SK-N-SH (cell line): ENCODE measurements around the gene EVC. TPM values are rescaled to one million over a fixed set of nuclear protein-coding genes. Genes with fewer than 3 reads are reported as not detected.

ENCODE experiments used
- CTCF ChIA-PET: fragments of 300-600, 350-600 bp; formaldehyde crosslinking; extraction: SDS; loops from one replicate; lab custom pipeline; 2021; lab: Yijun Ruan, JAX
- POLR2A ChIA-PET: fragments of 350-600 bp; sonication (Branson Sonifier 250); formaldehyde crosslinking; extraction: SDS; loops from one replicate; lab custom pipeline; 2020; ENCODE audit warnings: antibody characterized with exemption, inconsistent platforms; lab: Yijun Ruan, JAX
- DNase-seq: peaks from one replicate; pipeline ENCODE4 v3.0.0; 2012
- H2AFZ ChIP-seq: fragments of 200-600 bp; sonication (generic); 2 replicates; pipeline ENCODE4 v1.8.1; 2016; ENCODE audit warnings: antibody characterized with exemption, mild to moderate bottlenecking, low read depth
- H3F3A ChIP-seq: fragments of 200-600 bp; sonication (generic); replicated peaks from 2 replicates; pipeline ENCODE3; 2016; ENCODE audit warnings: antibody characterized with exemption, mild to moderate bottlenecking; ENCODE audit not compliant: insufficient read depth
- H3K27ac ChIP-seq, 2 experiments: fragments of 200-500 bp in 1 of 2; fragments of 200-600 bp in 1 of 2; sonication (Bioruptor generic) in 1 of 2; sonication (generic), shearing (Covaris generic) in 1 of 2; 2 replicates each; pipeline versions ENCODE4 v1.5.1 to v1.6.1; 2014 to 2016; ENCODE audit warnings: low read depth in 2 of 2, inconsistent platforms in 1 of 2, low read length in 1 of 2, mild to moderate bottlenecking in 1 of 2, mixed read lengths in 1 of 2
- H3K27me3 ChIP-seq: fragments of 200-600 bp; sonication (generic), shearing (Covaris generic); 2 replicates; pipeline ENCODE4 v1.6.1; 2016; ENCODE audit warnings: mixed run types; ENCODE audit not compliant: insufficient read depth
- H3K36me3 ChIP-seq, 2 experiments: fragments of 200-500 bp in 1 of 2; fragments of 200-600 bp in 1 of 2; sonication (Bioruptor generic) in 1 of 2; sonication (generic) in 1 of 2; replicated peaks in 1 of 2; 2 replicates each; pipeline versions ENCODE3 to v1.5.1; 2014 to 2016; ENCODE audit warnings: low read length in 1 of 2, mild to moderate bottlenecking in 1 of 2; ENCODE audit not compliant: insufficient read depth in 2 of 2, control insufficient read depth in 1 of 2
- H3K4me1 ChIP-seq, 2 experiments: fragments of 200-500 bp in 1 of 2; fragments of 200-600 bp in 1 of 2; sonication (Bioruptor generic) in 1 of 2; sonication (generic), shearing (Covaris generic) in 1 of 2; 2 replicates each; pipeline versions ENCODE4 v1.5.1 to v1.6.1; 2014 to 2016; ENCODE audit warnings: low read depth in 1 of 2, low read length in 1 of 2, mixed run types in 1 of 2; ENCODE audit not compliant: insufficient read depth in 2 of 2, control insufficient read depth in 1 of 2
- H3K4me2 ChIP-seq: fragments of 200-600 bp; sonication (generic), shearing (Covaris generic); 2 replicates; pipeline ENCODE4 v1.6.1; 2017; ENCODE audit warnings: mixed run types
- H3K4me3 ChIP-seq, 2 experiments: fragments of 200-500 bp in 1 of 2; fragments of 200-600 bp in 1 of 2; sonication (Bioruptor generic) in 1 of 2; sonication (generic), shearing (Covaris generic) in 1 of 2; 2 replicates each; pipeline versions ENCODE4 v1.5.1 to v1.8.1; 2014 to 2016; ENCODE audit warnings: low read depth in 2 of 2, inconsistent platforms in 1 of 2, low read length in 1 of 2, mild to moderate bottlenecking in 1 of 2, mixed read lengths in 1 of 2, moderate library complexity in 1 of 2
- H3K79me2 ChIP-seq: fragments of 200-600 bp; sonication (generic); 2 replicates; pipeline ENCODE4 v1.8.1; 2017; ENCODE audit warnings: mild to moderate bottlenecking; ENCODE audit not compliant: insufficient read depth
- H3K9ac ChIP-seq: fragments of 200-600 bp; sonication (generic); 2 replicates; pipeline ENCODE4 v1.6.1; 2017; ENCODE audit warnings: mixed run types
- H3K9me2 ChIP-seq: fragments of 200-600 bp; sonication (generic); 2 replicates; pipeline ENCODE4 v1.6.1; 2017; ENCODE audit warnings: mixed run types
- H3K9me3 ChIP-seq: fragments of 200-600 bp; sonication (generic); 2 replicates; pipeline ENCODE4 v1.6.1; 2017; ENCODE audit warnings: mixed run types, mild to moderate bottlenecking, moderate library complexity
- H4K20me1 ChIP-seq: fragments of 200-600 bp; sonication (generic); 2 replicates; pipeline ENCODE4 v1.6.1; 2017; ENCODE audit warnings: mild to moderate bottlenecking, mixed run types; ENCODE audit not compliant: insufficient read depth
- ELF1 ChIP-seq: IDR thresholded peaks from 2 replicates; pipeline ENCODE4 v1.4.0; 2012
- EP300 ChIP-seq, 2 experiments: IDR thresholded peaks; 2 replicates each; pipeline versions ENCODE4 v1.4.0 to v1.6.1; 2012; ENCODE audit warnings: borderline replicate concordance in 1 of 2, low read depth in 1 of 2, low read length in 1 of 2
- FOXJ3 ChIP-seq: sonication (generic); formaldehyde crosslinking; IDR thresholded peaks from 2 replicates; pipeline ENCODE4 v1.5.1; 2020; ENCODE audit warnings: mild to moderate bottlenecking, missing genetic modification reagents
- GABPA ChIP-seq: IDR thresholded peaks from 2 replicates; pipeline ENCODE4 v1.4.0; 2012; ENCODE audit warnings: low read depth, mild to moderate bottlenecking
- GATA2 ChIP-seq: sonication (generic); formaldehyde crosslinking; IDR thresholded peaks from 2 replicates; pipeline ENCODE4 v1.5.0; 2020; ENCODE audit warnings: mild to moderate bottlenecking, missing genetic modification reagents
- JUND ChIP-seq: IDR thresholded peaks from 2 replicates; pipeline ENCODE4 v1.4.0; 2012
- MEF2A ChIP-seq: IDR thresholded peaks from 2 replicates; pipeline ENCODE4 v1.4.0; 2012; ENCODE audit warnings: low read depth, borderline replicate concordance
- MXI1 ChIP-seq: IDR thresholded peaks from 2 replicates; pipeline ENCODE4 v1.6.1; 2012; ENCODE audit warnings: mild to moderate bottlenecking, low read depth, low read length, improper control_type of control experiment
- NFIC ChIP-seq: IDR thresholded peaks from 2 replicates; pipeline ENCODE4 v1.4.0; 2012; ENCODE audit warnings: borderline replicate concordance
- POLR2AphosphoS5 ChIP-seq: IDR thresholded peaks from 2 replicates; pipeline ENCODE4 v1.6.1; 2012; ENCODE audit warnings: low read depth, low read length
- RFX5 ChIP-seq: IDR thresholded peaks from 2 replicates; pipeline ENCODE4 v1.6.1; 2012; ENCODE audit warnings: mild to moderate bottlenecking, improper control_type of control experiment, low read length
- RXRA ChIP-seq: IDR thresholded peaks from 2 replicates; pipeline ENCODE4 v1.4.0; 2012; ENCODE audit warnings: low read depth, mild to moderate bottlenecking, borderline replicate concordance
- SIN3A ChIP-seq: IDR thresholded peaks from 2 replicates; pipeline ENCODE4 v1.6.1; 2012; ENCODE audit warnings: low read depth, mild to moderate bottlenecking, low read length, moderate library complexity, borderline replicate concordance
- TAF1 ChIP-seq: IDR thresholded peaks from 2 replicates; pipeline ENCODE4 v1.6.1; 2012; ENCODE audit warnings: low read depth, mild to moderate bottlenecking, low read length, moderate library complexity, borderline replicate concordance
- TEAD4 ChIP-seq: IDR thresholded peaks from 2 replicates; pipeline ENCODE4 v1.4.0; 2012; ENCODE audit warnings: mild to moderate bottlenecking, borderline replicate concordance; ENCODE audit not compliant: insufficient read depth
- YY1 ChIP-seq: IDR thresholded peaks from 2 replicates; pipeline ENCODE4 v1.4.0; 2012; ENCODE audit warnings: low read depth, mild to moderate bottlenecking
- WGBS: methylation state at CpG from one replicate; pipeline ENCODE4 v1.1.6; 2017; ENCODE audit warnings: low lambda C conversion rate; 5-methylcytosine and 5-hydroxymethylcytosine counted together
- polyA plus RNA-seq, 3 experiments: library from polyadenylated mRNA; depleted of rRNA; stranded (reverse); fragments of >200 nt; gene quantifications; 2 replicates each; pipeline ENCODE4 v1.2.3, GENCODE V29; 2012
- TF ChIP-seq, protein P1 (sequence below): IDR thresholded peaks from 2 replicates; pipeline ENCODE4 v1.4.0; 2012; ENCODE audit warnings: low read depth, borderline replicate concordance
- TF ChIP-seq, protein P2 (sequence below): IDR thresholded peaks from 2 replicates; pipeline ENCODE4; 2012
- TF ChIP-seq, protein P3 (sequence below): IDR thresholded peaks from 2 replicates; pipeline ENCODE4 v1.4.0; 2012; ENCODE audit warnings: low read depth, borderline replicate concordance

EVC gene
- polyA plus RNA-seq, 1 of the 3 experiments (the other 2 are of a cell fraction): 3.8 TPM

DNA sequence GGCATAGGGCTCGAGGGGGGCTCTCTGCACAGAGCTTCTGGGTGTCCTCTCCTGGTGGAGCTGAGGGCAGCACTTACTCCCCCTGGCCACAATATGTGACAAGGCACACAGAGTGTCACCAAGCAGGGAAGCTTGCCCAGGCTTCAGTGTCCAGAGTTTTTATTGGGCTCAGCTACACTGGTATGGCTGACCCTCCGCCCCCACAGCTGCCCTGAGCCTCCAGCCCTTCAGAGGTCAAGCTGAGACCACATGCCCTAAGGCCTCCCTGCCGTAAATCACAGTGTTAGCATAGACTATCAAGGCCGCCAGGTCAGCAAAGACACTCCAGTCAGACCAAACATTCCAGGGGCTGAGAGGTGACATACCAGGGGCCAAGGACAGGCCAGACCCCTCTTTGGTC is 59.0 kb downstream of the EVC start:
- CTCF ChIA-PET: interaction anchor here (1.0 to 1.3 kb wide), 2 partner anchors 20 to 470 kb away, joined by 3 read pairs; no protein-coding TSS in a partner anchor
- no peaks in the 10 kb centered on the region; a peak in 1 of 4 replicates for H3K4me1 ChIP-seq
- H3K27ac ChIP-seq: no peak overlapping the region
- no peak overlapping the region for H2AFZ ChIP-seq
- no peak overlapping the region for H3K4me3 ChIP-seq
- POLR2A ChIA-PET: no interaction called here
- H3K79me2 ChIP-seq: no peaks in the 10 kb centered on the region
- no peak overlapping the region for H3K9ac ChIP-seq
- 60% methylated on average over 1 of the region's 4 CpGs for WGBS
- H4K20me1 ChIP-seq: no peaks in the 10 kb centered on the region
- no peak overlapping the region for H3K4me2 ChIP-seq
- no peaks in the 10 kb centered on the region for H3K27me3 ChIP-seq
- TF ChIP-seq YY1 (no peak), RXRA (no peak), EP300 (IDR thresholded peaks at IDR 0.05; ENCODE audit: borderline replicate concordance in 1 of 2, low read depth in 1 of 2, low read length in 1 of 2) (no peak), GABPA (no peak), RFX5 (no peak), MXI1 (no peak), ELF1 (no peak), MEF2A (no peak), TAF1 (no peak), GATA2 (CRISPR knock-in tag) (no peak), POLR2AphosphoS5 (no peak), JUND (no peak), TEAD4 (no peak), FOXJ3 (CRISPR knock-in tag) (no peak), SIN3A (no peak), NFIC (no peak)
- TF ChIP-seq, protein P1, sequence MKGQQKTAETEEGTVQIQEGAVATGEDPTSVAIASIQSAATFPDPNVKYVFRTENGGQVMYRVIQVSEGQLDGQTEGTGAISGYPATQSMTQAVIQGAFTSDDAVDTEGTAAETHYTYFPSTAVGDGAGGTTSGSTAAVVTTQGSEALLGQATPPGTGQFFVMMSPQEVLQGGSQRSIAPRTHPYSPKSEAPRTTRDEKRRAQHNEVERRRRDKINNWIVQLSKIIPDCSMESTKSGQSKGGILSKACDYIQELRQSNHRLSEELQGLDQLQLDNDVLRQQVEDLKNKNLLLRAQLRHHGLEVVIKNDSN: no peak
- TF ChIP-seq, protein P2, sequence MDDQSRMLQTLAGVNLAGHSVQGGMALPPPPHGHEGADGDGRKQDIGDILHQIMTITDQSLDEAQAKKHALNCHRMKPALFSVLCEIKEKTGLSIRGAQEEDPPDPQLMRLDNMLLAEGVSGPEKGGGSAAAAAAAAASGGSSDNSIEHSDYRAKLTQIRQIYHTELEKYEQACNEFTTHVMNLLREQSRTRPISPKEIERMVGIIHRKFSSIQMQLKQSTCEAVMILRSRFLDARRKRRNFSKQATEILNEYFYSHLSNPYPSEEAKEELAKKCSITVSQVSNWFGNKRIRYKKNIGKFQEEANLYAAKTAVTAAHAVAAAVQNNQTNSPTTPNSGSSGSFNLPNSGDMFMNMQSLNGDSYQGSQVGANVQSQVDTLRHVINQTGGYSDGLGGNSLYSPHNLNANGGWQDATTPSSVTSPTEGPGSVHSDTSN: no peak
- TF ChIP-seq, protein P3, sequence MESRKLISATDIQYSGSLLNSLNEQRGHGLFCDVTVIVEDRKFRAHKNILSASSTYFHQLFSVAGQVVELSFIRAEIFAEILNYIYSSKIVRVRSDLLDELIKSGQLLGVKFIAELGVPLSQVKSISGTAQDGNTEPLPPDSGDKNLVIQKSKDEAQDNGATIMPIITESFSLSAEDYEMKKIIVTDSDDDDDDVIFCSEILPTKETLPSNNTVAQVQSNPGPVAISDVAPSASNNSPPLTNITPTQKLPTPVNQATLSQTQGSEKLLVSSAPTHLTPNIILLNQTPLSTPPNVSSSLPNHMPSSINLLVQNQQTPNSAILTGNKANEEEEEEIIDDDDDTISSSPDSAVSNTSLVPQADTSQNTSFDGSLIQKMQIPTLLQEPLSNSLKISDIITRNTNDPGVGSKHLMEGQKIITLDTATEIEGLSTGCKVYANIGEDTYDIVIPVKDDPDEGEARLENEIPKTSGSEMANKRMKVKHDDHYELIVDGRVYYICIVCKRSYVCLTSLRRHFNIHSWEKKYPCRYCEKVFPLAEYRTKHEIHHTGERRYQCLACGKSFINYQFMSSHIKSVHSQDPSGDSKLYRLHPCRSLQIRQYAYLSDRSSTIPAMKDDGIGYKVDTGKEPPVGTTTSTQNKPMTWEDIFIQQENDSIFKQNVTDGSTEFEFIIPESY: no peak
- no peaks in the 10 kb centered on the region for H3K9me2 ChIP-seq
- H3K36me3 ChIP-seq: peaks cover 0 to 7% of the 10 kb centered on the region in 2 experiments
- H3K9me3 ChIP-seq: no peaks in the 10 kb centered on the region
- no peak for DNase-seq
- H3F3A ChIP-seq: no peaks in the 10 kb centered on the region
